Ovary (tissue), 10 donors: ENCODE data around the gene WDR82. TPM values are rescaled to one million over a fixed set of nuclear protein-coding genes. Genes with fewer than 3 reads are reported as not detected.
A peak's percentile ranks its signal among the peaks of the same experiment; 100 is the strongest.

ENCODE experiments used
- DNase-seq, 5 donors: peaks; one replicate each; pipeline ENCODE4 v3.0.0-alpha.2; 2019 to 2020
- H3K27ac ChIP-seq, 2 donors: fragments of 200-600 bp; one replicate each; pipeline versions ENCODE4 v1.5.1 to v1.8.0; 2019 to 2022
- H3K27me3 ChIP-seq: fragments of 200-600 bp; one replicate; pipeline ENCODE4 v1.8.0; 2022
- H3K36me3 ChIP-seq: fragments of 200-600 bp; sonication (generic); one replicate; pipeline ENCODE4 v1.5.1; 2019
- H3K4me1 ChIP-seq: one replicate; pipeline ENCODE4 v1.8.1; 2013; ENCODE audit warnings: mild to moderate bottlenecking, moderate library complexity; ENCODE audit not compliant: insufficient read depth
- H3K4me3 ChIP-seq: fragments of 200-600 bp; sonication (generic); one replicate; pipeline ENCODE4 v1.5.1; 2017
- H3K9me3 ChIP-seq, 2 donors: fragments of 200-600 bp in 1 of 2; sonication (generic) in 1 of 2; one replicate each; pipeline versions ENCODE4 v1.5.1 to v1.8.1; 2013 to 2019; ENCODE audit warnings: mild to moderate bottlenecking in 1 of 2, moderate library complexity in 1 of 2
- EP300 ChIP-seq: sonication (generic); formaldehyde crosslinking; IDR thresholded peaks from one replicate; pipeline ENCODE4 v1.6.1; 2017; ENCODE audit warnings: antibody characterized with exemption
- POLR2A ChIP-seq: fragments of 450-650 bp; IDR thresholded peaks from one replicate; pipeline ENCODE4 v1.6.1; 2017; ENCODE audit warnings: antibody characterized with exemption, mild to moderate bottlenecking, moderate library complexity
- WGBS, 3 donors: extraction: QIAGEN DNeasy Blood & Tissue Kit in 1 of 3; methylation state at CpG; one replicate each; pipeline versions ENCODE4 v1.1.5 to v1.1.7; 2013 to 2017; 5-methylcytosine and 5-hydroxymethylcytosine counted together
- intact Hi-C, 4 donors: fragments of 100-400 bp; cut with DNase I; formaldehyde crosslinking; loops; one replicate each; pipeline versions ENCODE4 v1.11.0 to v1.15.1; 2022 to 2023
- long read RNA-seq, 3 donors: library from polyadenylated mRNA in 2 of 3; unstranded in 2 of 3; transcript quantifications; one replicate each; pipeline ENCODE4 v2.0.0 and lab custom pipeline, GENCODE V29; 2021 to 2026
- polyA plus RNA-seq, 2 donors: library from polyadenylated mRNA; stranded (reverse); fragments of 200-250 nt in 1 of 2; fragments of 350-450 nt in 1 of 2; fragmentation: Illumina TruSeq in 1 of 2; extraction: RNeasy Lipid Tissue Mini Kit (QIAGEN cat#74804) in 1 of 2; gene quantifications; one replicate each; pipeline ENCODE4 v1.2.3, GENCODE V29; 2013 to 2014
- total RNA-seq, 7 donors: library from RNA; depleted of rRNA in 2 of 7; stranded (reverse); fragments of >200 nt in 2 of 7; fragmentation: NEBNext Ultra II Directional in 3 of 7; extraction: Animal tissue kit (Norgen Biotek cat#: 25700) in 3 of 7; gene quantifications; one replicate each; pipeline versions ENCODE4 v1.1.0 to v1.2.4, GENCODE V29; 2016 to 2023
- TF ChIP-seq, protein P1 (sequence below), 3 donors: fragments of 450-650 bp in 2 of 3; fragments of 200-600 bp in 1 of 3; IDR thresholded peaks; one replicate each; pipeline versions ENCODE4 v1.5.1 to v1.8.0; 2016 to 2022; ENCODE audit warnings: antibody characterized with exemption in 3 of 3, mild to moderate bottlenecking in 1 of 3
- donor health status: DM: no; HTN: no; CAD: no; lungs with moderate emphysema.
- donor health status: DM: no; HTN: no; CAD: no.
- donor health status: Bipolar disorder and iron deficiency.
- donor health status: DM: yes; HTN: yes; CAD: no.
- donor health status: DM: no; HTN: no; CAD: no.
- donor health status: DM: yes; HTN: yes; CAD: no.

The WDR82 gene, protein sequence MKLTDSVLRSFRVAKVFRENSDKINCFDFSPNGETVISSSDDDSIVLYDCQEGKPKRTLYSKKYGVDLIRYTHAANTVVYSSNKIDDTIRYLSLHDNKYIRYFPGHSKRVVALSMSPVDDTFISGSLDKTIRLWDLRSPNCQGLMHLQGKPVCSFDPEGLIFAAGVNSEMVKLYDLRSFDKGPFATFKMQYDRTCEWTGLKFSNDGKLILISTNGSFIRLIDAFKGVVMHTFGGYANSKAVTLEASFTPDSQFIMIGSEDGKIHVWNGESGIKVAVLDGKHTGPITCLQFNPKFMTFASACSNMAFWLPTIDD
- total RNA-seq, result 100 to 1,000 TPM in 2 of 7 donors, 10 to 100 TPM in 5; 36.4 to 104 (median 95.2) TPM
- polyA plus RNA-seq, result 100 to 1,000 TPM in 1 of 2 donors, 10 to 100 TPM in 1; 55.3 to 110 TPM
- long read RNA-seq, donor 1, full-length matches to known transcripts, result 5 of 62 reads
- long read RNA-seq, donor 1, partial matches to known transcripts, result 23 of 62 reads
- long read RNA-seq, donor 1, other reads (novel, unspliced or antisense), result 34 of 62 reads
- long read RNA-seq, donor 2, full-length matches to known transcripts, result 21 of 21 reads
- long read RNA-seq, donor 2, partial matches to known transcripts, result 0 of 21 reads
- long read RNA-seq, donor 2, other reads (novel, unspliced or antisense), result 0 of 21 reads
- long read RNA-seq, donor 3, full-length matches to known transcripts, result 6 of 15 reads
- long read RNA-seq, donor 3, partial matches to known transcripts, result 3 of 15 reads
- long read RNA-seq, donor 3, other reads (novel, unspliced or antisense), result 6 of 15 reads

DNA sequence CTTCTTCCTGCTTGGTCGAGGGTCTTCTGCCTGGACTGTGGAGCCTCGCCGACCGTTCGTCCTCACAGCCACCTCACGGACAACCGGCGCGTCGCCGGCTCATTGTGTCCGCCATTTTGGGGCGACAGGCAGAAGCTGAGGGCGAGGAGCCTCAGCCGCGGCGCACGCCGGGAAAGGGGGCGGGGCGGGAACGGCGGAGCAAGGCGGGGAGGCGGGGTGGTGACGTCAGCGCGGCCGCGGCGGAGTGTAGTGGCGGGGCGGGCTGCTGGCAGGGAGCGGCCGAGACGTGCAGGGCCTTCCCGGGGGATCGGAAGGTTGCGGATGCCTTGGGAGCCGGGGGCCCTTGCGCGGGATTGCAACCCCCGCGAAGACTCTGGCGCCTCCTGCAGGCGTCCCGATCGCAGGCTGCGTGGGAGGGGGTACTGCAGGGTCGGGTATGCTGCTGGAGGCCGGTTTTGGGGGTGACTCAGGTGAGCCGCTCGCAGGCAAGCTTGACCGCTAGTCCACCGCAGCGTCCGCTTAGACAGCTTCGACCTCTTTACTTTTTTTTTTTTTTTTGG lies at the start of gene WDR82:
WDR82 (minus strand) TSS at position 140 of the 560 bp plus-strand sequence. CDS start 288 bp downstream, outside the sequence.
- Histone ChIP-seq H3K9me3 (no peaks in the 10 kb centered on the region), H3K4me1 (peaks cover 21% of the 10 kb centered on the region), H3K4me3 (peak within 1 kb of the TSS; percentile 51), H3K36me3 (no peaks in the 10 kb centered on the region), H3K27me3 (no peaks in the 10 kb centered on the region), H3K27ac (peak within 1 kb of the TSS; percentile 93)
- TF ChIP-seq, protein P1, sequence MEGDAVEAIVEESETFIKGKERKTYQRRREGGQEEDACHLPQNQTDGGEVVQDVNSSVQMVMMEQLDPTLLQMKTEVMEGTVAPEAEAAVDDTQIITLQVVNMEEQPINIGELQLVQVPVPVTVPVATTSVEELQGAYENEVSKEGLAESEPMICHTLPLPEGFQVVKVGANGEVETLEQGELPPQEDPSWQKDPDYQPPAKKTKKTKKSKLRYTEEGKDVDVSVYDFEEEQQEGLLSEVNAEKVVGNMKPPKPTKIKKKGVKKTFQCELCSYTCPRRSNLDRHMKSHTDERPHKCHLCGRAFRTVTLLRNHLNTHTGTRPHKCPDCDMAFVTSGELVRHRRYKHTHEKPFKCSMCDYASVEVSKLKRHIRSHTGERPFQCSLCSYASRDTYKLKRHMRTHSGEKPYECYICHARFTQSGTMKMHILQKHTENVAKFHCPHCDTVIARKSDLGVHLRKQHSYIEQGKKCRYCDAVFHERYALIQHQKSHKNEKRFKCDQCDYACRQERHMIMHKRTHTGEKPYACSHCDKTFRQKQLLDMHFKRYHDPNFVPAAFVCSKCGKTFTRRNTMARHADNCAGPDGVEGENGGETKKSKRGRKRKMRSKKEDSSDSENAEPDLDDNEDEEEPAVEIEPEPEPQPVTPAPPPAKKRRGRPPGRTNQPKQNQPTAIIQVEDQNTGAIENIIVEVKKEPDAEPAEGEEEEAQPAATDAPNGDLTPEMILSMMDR (IDR thresholded peaks at IDR 0.05), result peak; percentile 40 to 54 (median 49)
- no peak for TF ChIP-seq EP300
- TF ChIP-seq POLR2A, result peak; percentile 83
- WGBS, 3 donors, result 0 to 1% (median 1%) methylated on average over 36 to 58 of the region's 58 CpGs
- peak; percentile 98 to 99 (median 98) for DNase-seq
- intact Hi-C loops, result loop anchor here in 3 of 4 donors (5.0 to 10.0 kb wide), 2 partner anchors 41 to 54 kb away; partner anchors contain the start of genes TWF2 (in 2 of the 3) and TLR9 (in 1 of the 3)

DNA sequence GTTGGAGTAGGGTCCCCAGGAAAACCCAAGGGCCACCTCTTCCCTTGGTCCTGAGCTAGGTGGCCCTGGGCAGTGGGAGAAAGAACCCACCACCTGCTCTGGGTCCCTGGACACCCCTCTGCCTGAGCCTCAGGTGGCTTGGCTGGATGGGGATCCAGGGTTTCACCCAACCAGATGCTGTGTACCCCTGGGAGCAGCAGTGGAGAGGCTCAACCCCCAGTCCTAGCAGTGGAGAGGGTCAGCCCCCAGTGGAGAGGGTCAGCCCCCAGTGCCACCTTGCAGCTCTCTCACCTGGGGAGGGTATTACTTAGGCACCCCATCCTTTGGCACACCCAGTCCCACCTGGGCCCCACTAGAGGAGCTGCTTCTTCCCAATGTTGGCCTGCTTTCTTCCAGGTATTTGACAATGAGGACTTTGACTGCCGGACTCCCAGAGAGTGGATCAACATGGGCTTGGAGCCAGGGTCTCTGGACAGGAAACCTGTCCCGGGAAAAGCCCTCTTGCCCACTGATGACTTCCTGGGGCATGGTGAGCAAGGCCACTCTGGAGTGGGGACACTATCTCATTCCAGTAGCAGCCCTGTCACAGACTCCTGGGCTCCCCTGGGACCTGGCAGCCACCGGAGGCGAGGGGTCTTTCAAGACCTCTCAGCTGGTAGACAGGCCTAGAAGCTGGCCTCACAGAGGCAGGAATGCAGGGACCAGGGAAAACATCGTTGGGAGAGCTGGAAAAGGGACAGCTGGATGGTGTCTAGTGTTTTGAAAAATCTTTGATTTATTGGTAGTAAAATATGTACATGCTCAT lies 49.2 kb upstream of the WDR82 start:
- intact Hi-C loops, result no loop called here
- Histone ChIP-seq H3K4me3 (no peak overlapping the region), H3K9me3 (no peaks in the 10 kb centered on the region), H3K36me3 (no peaks in the 10 kb centered on the region), H3K27ac (no peak overlapping the region), H3K4me1 (no peaks in the 10 kb centered on the region), H3K27me3 (no peaks in the 10 kb centered on the region)
- 36 to 55% (median 47%) methylated on average over 5 of the region's 5 CpGs for WGBS, 3 donors
- DNase-seq, result no peak
- TF ChIP-seq POLR2A (no peak), EP300 (no peak)
- TF ChIP-seq, protein P1 (IDR thresholded peaks at IDR 0.05), result no peak

DNA sequence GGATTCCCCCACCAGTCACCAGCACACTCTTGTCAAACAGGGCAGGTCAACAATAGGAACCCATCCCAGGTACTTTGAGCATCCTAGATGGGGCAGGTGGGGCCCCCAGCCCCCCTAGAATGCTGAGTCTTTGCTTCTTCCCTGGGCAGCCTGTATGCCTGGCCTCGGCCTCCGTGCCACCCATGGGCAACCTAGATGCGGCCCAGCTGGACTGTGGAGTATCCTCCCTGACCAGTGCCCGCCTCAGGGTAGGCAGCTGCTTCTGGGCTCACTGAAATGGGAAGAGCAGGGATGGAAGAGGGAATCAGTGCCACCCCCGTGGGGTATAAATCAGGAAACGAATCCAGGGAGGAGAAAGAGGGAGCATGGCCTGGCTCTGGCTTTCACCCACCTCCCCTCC lies 48.5 kb upstream of the WDR82 start:
- TF ChIP-seq POLR2A, result no peak
- TF ChIP-seq EP300, result no peak
- TF ChIP-seq, protein P1 (IDR thresholded peaks at IDR 0.05), result no peak
- H3K27ac ChIP-seq, result no peak overlapping the region
- 85 to 95% (median 95%) methylated on average over 6 of the region's 6 CpGs for WGBS, 3 donors
- H3K4me3 ChIP-seq, result no peak overlapping the region
- no peaks in the 10 kb centered on the region for H3K36me3 ChIP-seq
- H3K27me3 ChIP-seq, result no peaks in the 10 kb centered on the region
- no peaks in the 10 kb centered on the region for H3K9me3 ChIP-seq
- intact Hi-C loops, result no loop called here
- DNase-seq, result no peak
- no peaks in the 10 kb centered on the region for H3K4me1 ChIP-seq

DNA sequence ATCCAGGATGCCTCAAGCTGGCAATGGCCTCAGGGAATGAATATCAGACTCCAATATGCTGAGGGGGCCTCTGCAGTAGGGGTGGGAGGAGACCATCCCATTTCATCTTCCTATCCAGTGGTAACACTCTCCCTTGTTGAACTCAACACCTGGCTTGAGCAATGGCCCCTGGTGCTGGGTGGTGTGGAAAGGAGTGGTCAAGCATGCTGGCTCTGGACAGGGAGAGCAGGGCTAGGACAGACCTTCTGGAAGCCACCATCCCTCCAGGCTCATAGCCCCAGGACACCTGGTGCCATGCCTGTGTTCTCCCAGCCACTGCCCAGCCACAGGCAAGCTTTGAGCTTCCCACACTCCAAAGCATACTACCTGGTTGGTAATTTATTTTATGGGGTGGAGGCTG lies 47.2 kb upstream of the WDR82 start:
- Histone ChIP-seq H3K27me3 (no peaks in the 10 kb centered on the region), H3K4me3 (no peak overlapping the region), H3K36me3 (no peaks in the 10 kb centered on the region), H3K4me1 (no peaks in the 10 kb centered on the region), H3K27ac (no peak overlapping the region), H3K9me3 (no peaks in the 10 kb centered on the region)
- no peak for DNase-seq
- TF ChIP-seq EP300 (no peak), POLR2A (no peak)
- TF ChIP-seq, protein P1 (IDR thresholded peaks at IDR 0.05), result no peak
- intact Hi-C loops, result no loop called here
